Sigmoid colon (tissue), 7 donors: ENCODE measurements around the gene CYTH1. TPM values are rescaled to one million over a fixed set of nuclear protein-coding genes. Genes with fewer than 3 reads are reported as not detected.

Source experiments
- DNase-seq: peaks from one replicate; pipeline ENCODE4 v3.0.0-alpha.2; 2019
- H3K27ac ChIP-seq, 4 donors: fragments of 200-600 bp; sonication (generic); one replicate each; pipeline ENCODE4 v1.5.1; 2016 to 2019; ENCODE audit warnings: mild to moderate bottlenecking in 1 of 4
- H3K27me3 ChIP-seq, 3 donors: fragments of 200-600 bp; sonication (generic); one replicate each; pipeline ENCODE4 v1.5.1; 2019; ENCODE audit warnings: mild to moderate bottlenecking in 1 of 3
- H3K36me3 ChIP-seq, 4 donors: fragments of 200-600 bp; sonication (generic); one replicate each; pipeline ENCODE4 v1.5.1; 2016 to 2019
- H3K4me1 ChIP-seq, 4 donors: fragments of 200-600 bp; sonication (generic); one replicate each; pipeline ENCODE4 v1.5.1; 2017 to 2019
- H3K4me3 ChIP-seq, 4 donors: fragments of 200-600 bp; sonication (generic); one replicate each; pipeline ENCODE4 v1.5.1; 2017 to 2019; ENCODE audit warnings: mild to moderate bottlenecking in 2 of 4, moderate library complexity in 1 of 4
- H3K9me3 ChIP-seq, 4 donors: fragments of 200-600 bp in 3 of 4; sonication (generic) in 3 of 4; one replicate each; pipeline versions ENCODE4 v1.5.1 to v1.6.1; 2013 to 2019
- CTCF ChIP-seq, 4 experiments: fragments of 450-650 bp in 3 of 4; fragments of 200-600 bp in 1 of 4; IDR thresholded peaks; one replicate each; pipeline ENCODE4 v1.5.1; 2016 to 2019; ENCODE audit warnings: antibody characterized with exemption in 4 of 4, mild to moderate bottlenecking in 3 of 4, moderate library complexity in 2 of 4
- EP300 ChIP-seq, 4 donors: sonication (generic); formaldehyde crosslinking; IDR thresholded peaks; one replicate each; pipeline ENCODE4 v1.6.1; 2017; ENCODE audit warnings: antibody characterized with exemption in 4 of 4
- POLR2A ChIP-seq, 2 donors: fragments of 450-650 bp; IDR thresholded peaks; one replicate each; pipeline ENCODE4 v1.6.1; 2016; ENCODE audit warnings: antibody characterized with exemption in 2 of 2, mild to moderate bottlenecking in 2 of 2, moderate library complexity in 2 of 2
- POLR2AphosphoS5 ChIP-seq, 4 donors: sonication (generic); formaldehyde crosslinking; IDR thresholded peaks; one replicate each; pipeline ENCODE4 v1.6.1; 2017; ENCODE audit warnings: antibody characterized with exemption in 4 of 4
- WGBS, 2 donors: extraction: QIAGEN DNeasy Blood & Tissue Kit; methylation state at CpG; one replicate each; pipeline ENCODE4 v1.1.7; 2013; 5-methylcytosine and 5-hydroxymethylcytosine counted together
- intact Hi-C: fragments of 100-400 bp; cut with DNase I; formaldehyde crosslinking; loops from one replicate; pipeline ENCODE4 v1.15.1; 2023
- polyA plus RNA-seq, 3 donors: library from polyadenylated mRNA; stranded (reverse); fragments of 200-250 nt; gene quantifications; one replicate each; pipeline ENCODE4 v1.2.3, GENCODE V29; 2013
- total RNA-seq, 4 donors: library from RNA; depleted of rRNA; stranded (reverse); fragments of >200 nt; gene quantifications; one replicate each; pipeline ENCODE4 v1.1.0, GENCODE V29; 2016
- donor health status: healthy with polysubstance abuse.
- donor health status: Bipolar disorder and iron deficiency.
- donor health status: healthy.

Gene CYTH1
- total and polyA plus RNA-seq, 7 donors, result 26.7 to 83.8 (median 38.5) TPM

GRCh38 chr17:78735832-78736525 lies 46.1 kb downstream of the CYTH1 start:
- H3K36me3 ChIP-seq, result no peaks in the 10 kb centered on the region
- no peaks in the 10 kb centered on the region for H3K27me3 ChIP-seq
- peak overlapping the region; percentile 37 to 52 (median 46) for H3K4me3 ChIP-seq
- TF ChIP-seq POLR2A (IDR thresholded peaks at IDR 0.05) (peak in 1 of 2 donors; percentile 72), POLR2AphosphoS5 (IDR thresholded peaks at IDR 0.05) (peak in 1 of 4 donors; percentile 49), CTCF (IDR thresholded peaks at IDR 0.05) (no peak)
- peak overlapping the region; percentile 65 to 72 (median 69) for H3K27ac ChIP-seq
- WGBS, 2 donors, result 2 to 14% methylated on average over 6 of the region's 6 CpGs
- intact Hi-C loops, result no loop called here
- no peak for DNase-seq
- H3K9me3 ChIP-seq, result no peaks in the 10 kb centered on the region
- H3K4me1 ChIP-seq, result peaks cover 0 to 39% (median 32%) of the 10 kb centered on the region in 4 donors

- Histone ChIP-seq H3K27me3 (no peaks in the 10 kb centered on the region), H3K4me3 (peak overlapping the region in 1 of 4 donors; percentile 43), H3K27ac (peak overlapping the region in 2 of 4 donors; percentile 46 to 72), H3K4me1 (peaks cover 0 to 39% (median 32%) of the 10 kb centered on the region in 4 donors), H3K36me3 (no peaks in the 10 kb centered on the region), H3K9me3 (no peaks in the 10 kb centered on the region)
- TF ChIP-seq EP300 (IDR thresholded peaks at IDR 0.05) (no peak), POLR2A (IDR thresholded peaks at IDR 0.05) (no peak), CTCF (IDR thresholded peaks at IDR 0.05) (no peak), POLR2AphosphoS5 (IDR thresholded peaks at IDR 0.05) (no peak)
- 17 to 37% methylated on average over 16 of the region's 16 CpGs for WGBS, 2 donors
- intact Hi-C loops, result no loop called here
- no peak for DNase-seq
These were observed 47.1 kb downstream of the CYTH1 start for GRCh38 chr17:78734793-78735641.

GRCh38 chr17:78732354-78732753 lies 49.7 kb downstream of the CYTH1 start:
- H3K9me3 ChIP-seq, result no peaks in the 10 kb centered on the region
- no peak for DNase-seq
- H3K36me3 ChIP-seq, result no peaks in the 10 kb centered on the region
- H3K27me3 ChIP-seq, result no peaks in the 10 kb centered on the region
- no peak for TF ChIP-seq POLR2A (IDR thresholded peaks at IDR 0.05)
- TF ChIP-seq CTCF (IDR thresholded peaks at IDR 0.05), result no peak
- TF ChIP-seq EP300 (IDR thresholded peaks at IDR 0.05), result no peak
- no peak for TF ChIP-seq POLR2AphosphoS5 (IDR thresholded peaks at IDR 0.05)
- 59 to 88% methylated on average over 1 of the region's 1 CpG for WGBS, 2 donors
- H3K27ac ChIP-seq, result peak overlapping the region in 1 of 4 donors; percentile 65
- H3K4me1 ChIP-seq, result peaks cover 0 to 39% (median 32%) of the 10 kb centered on the region in 4 donors
- intact Hi-C loops, result no loop called here
- no peak overlapping the region for H3K4me3 ChIP-seq

- 83 to 90% methylated on average over 5 of the region's 5 CpGs for WGBS, 2 donors
- Histone ChIP-seq H3K27me3 (no peaks in the 10 kb centered on the region), H3K4me3 (no peak overlapping the region), H3K36me3 (no peaks in the 10 kb centered on the region), H3K9me3 (no peaks in the 10 kb centered on the region), H3K27ac (no peak overlapping the region), H3K4me1 (peaks cover 0 to 38% (median 30%) of the 10 kb centered on the region in 4 donors)
- no peak for DNase-seq
- intact Hi-C loops, result no loop called here
- TF ChIP-seq EP300 (IDR thresholded peaks at IDR 0.05) (no peak), POLR2AphosphoS5 (IDR thresholded peaks at IDR 0.05) (no peak), CTCF (IDR thresholded peaks at IDR 0.05) (no peak), POLR2A (IDR thresholded peaks at IDR 0.05) (no peak)
These were observed 50.2 kb downstream of the CYTH1 start for GRCh38 chr17:78731904-78732303.
